IPS-NIHi11 (cell line): ENCODE data around the gene KRTCAP2.
A peak's percentile ranks its signal among the peaks of the same experiment; 100 is the strongest.
"Not testable (repeated sequence)": the region's sequence is repeated elsewhere in the genome, so short reads cannot be mapped to it uniquely, and the experiment has no call there.

Experiments
- DNase-seq: peaks from one replicate; pipeline ENCODE4 v3.0.0; 2012; ENCODE audit warnings: mixed read lengths, low spot score

The KRTCAP2 gene

GRCh38 chr1:155199792-155200191 is 26.7 kb upstream of the KRTCAP2 start:
- no peak for DNase-seq

GRCh38 chr1:155198547-155198906 is 25.4 kb upstream of the KRTCAP2 start:
- no peak for DNase-seq

GRCh38 chr1:155197901-155198546 is 24.9 kb upstream of the KRTCAP2 start:
- no peak for DNase-seq

DNA sequence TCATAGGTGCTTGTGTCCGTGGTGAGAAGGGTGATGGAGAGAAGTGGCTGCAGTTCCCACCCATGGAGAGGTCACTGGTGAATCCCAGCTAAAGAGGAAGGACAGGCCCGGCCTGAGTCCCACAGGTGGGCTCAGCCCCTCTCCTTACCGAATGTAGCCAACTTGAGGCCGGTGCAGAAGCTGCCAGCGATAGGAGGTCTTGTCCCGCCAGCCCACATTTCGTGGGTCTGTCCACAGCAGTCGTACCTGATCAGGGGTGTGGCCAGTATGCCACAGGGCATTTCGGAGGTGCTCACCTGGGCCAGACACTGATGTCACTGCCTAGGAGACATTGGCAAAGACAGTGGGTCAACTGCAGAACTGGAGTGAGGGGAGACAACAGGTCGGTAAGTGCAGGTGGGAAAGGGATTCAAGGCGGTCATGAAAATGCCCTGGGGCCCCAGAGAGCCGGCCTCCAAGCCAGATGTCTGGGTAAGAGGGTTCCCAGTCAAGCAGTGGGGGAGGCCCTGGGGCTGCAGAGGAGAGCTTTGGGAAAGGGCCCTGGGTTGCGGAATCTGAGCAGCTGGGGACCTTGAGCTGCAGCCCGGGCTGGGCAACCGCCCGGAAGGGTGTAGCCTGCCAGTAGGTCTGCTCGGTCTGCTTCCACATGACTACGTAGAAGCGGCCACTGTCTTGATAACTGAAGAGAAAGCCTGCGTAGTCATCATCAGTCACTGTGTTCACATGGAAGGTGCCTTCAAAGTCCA is 24.0 kb upstream of the KRTCAP2 start:
- DNase-seq: no peak

- DNase-seq: peak; percentile 84
Observed at GRCh38 chr1:155196103-155196892, 23.2 kb upstream of the KRTCAP2 start.

GRCh38 chr1:155195201-155196102 is 22.3 kb upstream of the KRTCAP2 start:
- no peak for DNase-seq

DNA sequence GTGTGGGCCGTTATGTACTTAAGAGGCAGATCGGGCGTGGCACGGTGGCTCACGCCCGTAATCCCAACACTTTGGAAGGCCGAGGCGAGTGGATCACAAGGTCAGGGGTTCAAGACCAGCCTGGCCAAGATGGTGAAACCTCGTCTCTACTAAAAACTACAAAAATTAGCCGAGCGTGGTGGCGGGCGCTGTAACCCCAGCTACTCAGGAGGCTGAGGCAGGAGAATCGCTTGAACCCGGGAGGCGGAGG is 20.8 kb upstream of the KRTCAP2 start:
- not testable (repeated sequence) for DNase-seq

GRCh38 chr1:155193275-155193990 is 20.3 kb upstream of the KRTCAP2 start:
- peak; percentile 84 for DNase-seq

GRCh38 chr1:155192346-155193274 is 19.5 kb upstream of the KRTCAP2 start:
- DNase-seq: peak; percentile 71

DNA sequence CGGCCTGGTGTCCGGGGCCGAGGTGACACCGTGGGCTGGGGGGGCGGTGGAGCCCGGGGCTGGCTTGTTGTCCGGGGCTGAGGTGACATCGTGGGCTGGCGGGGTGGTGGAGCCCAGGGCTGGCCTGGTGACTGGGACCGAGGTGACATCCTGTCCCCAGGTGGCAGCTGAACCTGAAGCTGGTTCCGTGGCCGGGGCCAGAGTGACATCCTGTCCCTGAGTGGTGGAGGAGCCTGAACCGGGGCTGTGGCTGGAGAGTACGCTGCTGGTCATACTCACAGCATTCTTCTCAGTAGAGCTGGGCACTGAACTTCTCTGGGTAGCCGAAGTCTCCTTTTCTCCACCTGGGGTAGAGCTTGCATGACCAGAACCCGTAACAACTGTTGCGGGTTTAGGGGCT is 18.8 kb upstream of the KRTCAP2 start:
- DNase-seq: no peak

GRCh38 chr1:155189926-155190325 is 16.8 kb upstream of the KRTCAP2 start:
- not testable (repeated sequence) for DNase-seq

DNA sequence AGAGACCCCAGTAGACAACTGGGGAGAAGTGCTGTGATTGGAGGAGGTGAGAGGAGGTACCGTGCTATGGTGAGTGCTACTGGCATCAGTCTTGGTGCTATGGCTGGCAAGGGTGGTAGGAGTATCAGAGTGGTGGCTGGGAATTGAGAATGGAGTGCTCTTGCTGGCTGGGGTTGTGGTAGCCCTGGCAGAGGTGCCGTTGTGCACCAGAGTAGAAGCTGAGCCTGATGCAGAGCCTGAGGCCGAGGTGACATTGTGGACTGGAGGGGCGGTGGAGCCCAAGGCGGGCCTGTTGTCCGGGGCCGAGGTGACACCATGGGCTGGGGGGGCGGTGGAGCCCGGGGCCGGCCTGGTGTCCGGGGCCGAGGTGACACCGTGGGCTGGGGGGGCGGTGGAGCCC is 15.2 kb upstream of the KRTCAP2 start:
- DNase-seq: no peak

DNA sequence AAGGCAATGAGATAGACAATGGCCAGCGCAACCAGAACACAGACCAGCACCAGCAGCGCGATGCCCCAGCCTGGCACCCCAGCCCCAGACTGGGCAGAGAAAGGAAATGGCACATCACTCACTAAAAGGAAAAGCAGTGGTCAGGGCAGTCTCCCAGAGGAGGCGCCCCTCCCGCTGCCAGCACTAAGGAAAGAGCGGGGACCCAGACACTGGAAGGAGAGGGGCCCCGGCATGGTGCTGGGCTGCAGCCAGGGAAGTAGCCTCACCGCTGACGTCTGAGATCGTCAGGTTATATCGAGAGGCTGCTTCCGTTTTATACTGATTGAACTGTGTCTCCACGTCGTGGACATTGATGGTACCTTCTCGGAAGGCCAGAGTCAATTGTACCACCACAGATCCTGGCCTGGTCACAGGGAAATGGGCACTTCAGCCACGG is 14.4 kb upstream of the KRTCAP2 start:
- no peak for DNase-seq

DNA sequence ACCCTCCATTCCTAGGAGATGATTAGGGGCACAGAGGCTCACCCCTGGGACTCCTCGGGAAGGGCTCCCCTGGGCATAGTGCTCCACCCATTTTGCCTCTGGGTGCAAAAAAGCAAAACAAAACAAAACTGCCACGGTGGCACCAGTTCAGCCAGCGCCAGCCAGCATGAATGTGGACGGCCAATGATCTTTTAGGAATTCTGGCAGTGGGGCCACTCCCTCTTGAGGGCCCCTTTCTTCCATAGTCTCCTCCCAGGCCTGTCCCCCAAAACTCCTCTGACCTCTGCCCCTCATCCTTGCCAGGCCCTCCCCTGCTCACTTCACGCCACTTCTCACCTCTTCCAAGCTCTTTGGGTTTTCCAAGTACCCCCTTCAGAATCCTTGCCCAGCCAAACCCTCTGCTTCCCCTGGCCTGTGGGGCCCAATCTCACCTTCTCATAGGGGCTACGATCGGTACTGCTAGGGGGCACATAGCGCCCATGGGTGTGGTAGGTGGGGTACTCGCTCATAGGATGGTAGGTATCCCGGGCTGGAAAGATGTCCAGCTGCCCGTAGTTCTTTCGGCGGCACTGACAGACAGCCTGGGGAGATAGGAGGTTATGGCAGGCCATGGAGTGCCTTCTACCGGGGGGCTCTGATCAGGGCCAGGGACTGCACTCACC is 13.8 kb upstream of the KRTCAP2 start:
- no peak for DNase-seq

- DNase-seq: no peak
Observed at GRCh38 chr1:155186067-155186793, 13.1 kb upstream of the KRTCAP2 start.

- no peak for DNase-seq
Observed at GRCh38 chr1:155185783-155186066, 12.6 kb upstream of the KRTCAP2 start.

- DNase-seq: no peak
Observed at GRCh38 chr1:155184835-155185782, 12.0 kb upstream of the KRTCAP2 start.

DNA sequence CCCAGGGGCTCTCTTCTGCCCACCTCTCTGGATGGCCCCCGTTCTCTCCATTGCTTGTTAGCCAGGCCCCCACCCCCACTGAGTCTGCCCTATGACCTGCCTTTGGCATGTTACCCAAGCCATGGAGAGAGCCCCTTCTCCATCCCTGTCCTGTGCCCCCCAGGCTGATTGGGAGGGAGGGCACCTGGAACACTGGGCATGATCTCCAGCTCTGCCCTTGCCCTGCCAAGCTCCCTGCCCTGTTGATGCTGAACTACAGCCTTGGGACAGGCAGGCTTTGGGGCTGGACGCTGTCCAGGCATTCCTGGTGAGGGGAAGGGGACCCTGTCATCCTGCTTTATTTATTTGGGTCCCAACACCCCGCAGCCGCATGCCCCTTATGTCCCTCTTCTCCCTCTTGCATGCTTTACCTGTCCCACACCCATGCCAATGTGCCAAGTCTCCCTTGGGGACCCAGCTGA is 11.3 kb upstream of the KRTCAP2 start:
- DNase-seq: no peak
